GM10266 (cell line): ENCODE data around the gene IL23A.

ENCODE experiments used
- DNase-seq: peaks from one replicate; pipeline ENCODE4 v3.0.0; 2012; ENCODE audit errors: extremely low spot score
- TF ChIP-seq, protein P1 (sequence below): IDR thresholded peaks from 2 replicates; pipeline ENCODE4 v1.5.1; 2012; ENCODE audit warnings: mild to moderate bottlenecking, low read depth; ENCODE audit not compliant: control insufficient read depth, insufficient read depth; ENCODE audit errors: missing control alignments

Gene IL23A

DNA sequence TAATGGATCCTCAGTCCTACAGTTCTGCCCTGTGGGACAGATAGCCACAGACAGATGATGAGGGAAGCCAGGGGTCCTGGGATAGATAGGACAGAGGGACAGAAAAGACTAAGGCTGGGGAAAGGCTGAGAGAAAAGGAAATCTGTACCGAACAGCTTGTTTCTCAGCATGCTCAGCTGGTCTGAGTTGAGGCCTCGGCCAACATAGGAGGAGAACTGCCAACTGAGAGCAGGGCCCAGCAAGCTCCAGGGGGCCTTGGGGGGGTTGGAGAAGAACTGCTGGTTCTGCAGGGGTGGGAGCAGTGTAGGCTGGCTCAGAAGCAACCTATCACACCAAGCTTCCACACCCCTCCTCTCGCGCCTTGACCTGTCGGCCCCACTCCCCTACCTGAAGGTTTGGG is 10.1 kb downstream of the IL23A start:
- no peak for DNase-seq
- TF ChIP-seq, protein P1, sequence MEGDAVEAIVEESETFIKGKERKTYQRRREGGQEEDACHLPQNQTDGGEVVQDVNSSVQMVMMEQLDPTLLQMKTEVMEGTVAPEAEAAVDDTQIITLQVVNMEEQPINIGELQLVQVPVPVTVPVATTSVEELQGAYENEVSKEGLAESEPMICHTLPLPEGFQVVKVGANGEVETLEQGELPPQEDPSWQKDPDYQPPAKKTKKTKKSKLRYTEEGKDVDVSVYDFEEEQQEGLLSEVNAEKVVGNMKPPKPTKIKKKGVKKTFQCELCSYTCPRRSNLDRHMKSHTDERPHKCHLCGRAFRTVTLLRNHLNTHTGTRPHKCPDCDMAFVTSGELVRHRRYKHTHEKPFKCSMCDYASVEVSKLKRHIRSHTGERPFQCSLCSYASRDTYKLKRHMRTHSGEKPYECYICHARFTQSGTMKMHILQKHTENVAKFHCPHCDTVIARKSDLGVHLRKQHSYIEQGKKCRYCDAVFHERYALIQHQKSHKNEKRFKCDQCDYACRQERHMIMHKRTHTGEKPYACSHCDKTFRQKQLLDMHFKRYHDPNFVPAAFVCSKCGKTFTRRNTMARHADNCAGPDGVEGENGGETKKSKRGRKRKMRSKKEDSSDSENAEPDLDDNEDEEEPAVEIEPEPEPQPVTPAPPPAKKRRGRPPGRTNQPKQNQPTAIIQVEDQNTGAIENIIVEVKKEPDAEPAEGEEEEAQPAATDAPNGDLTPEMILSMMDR = no peak

DNA sequence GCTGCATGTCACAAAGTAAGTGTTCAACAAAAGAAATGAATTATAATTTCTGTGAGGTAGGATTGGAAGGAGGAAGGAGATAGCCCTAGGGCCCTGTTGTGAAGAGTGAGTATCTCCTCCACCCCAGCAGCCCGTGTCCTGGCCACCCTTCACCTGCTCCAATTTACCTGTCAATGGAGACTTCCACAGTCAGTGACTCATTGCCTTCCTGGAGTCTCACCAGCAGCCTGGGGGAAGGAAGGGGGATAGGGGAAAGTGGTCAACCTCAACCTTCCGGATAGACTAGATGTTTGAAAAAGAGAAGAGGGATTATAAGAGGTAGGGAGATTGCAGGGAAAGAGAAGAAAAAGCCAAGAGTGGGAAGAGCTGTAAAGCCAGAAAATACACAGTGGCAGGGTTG is 12.0 kb downstream of the IL23A start:
- TF ChIP-seq, protein P1 = no peak
- DNase-seq = no peak

DNA sequence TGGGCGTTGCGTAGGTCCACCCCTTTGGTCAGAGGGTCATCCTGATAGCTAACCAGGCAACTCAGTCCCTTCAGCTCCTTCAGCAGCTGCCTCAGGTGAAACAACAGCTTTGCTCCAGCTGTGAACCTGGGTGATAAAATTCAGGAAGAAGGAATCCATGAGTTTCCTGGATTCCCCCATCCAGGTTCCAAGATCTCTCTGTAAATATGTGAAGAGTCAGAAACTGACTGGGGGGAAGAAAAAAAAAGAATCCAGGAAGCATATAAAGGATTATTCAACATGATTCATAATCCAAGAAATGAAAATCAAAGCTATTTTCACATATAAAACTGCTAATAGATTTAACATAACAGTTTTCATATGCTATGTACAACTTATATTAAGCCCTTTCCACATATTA is 12.6 kb downstream of the IL23A start:
- TF ChIP-seq, protein P1 = no peak
- no peak for DNase-seq

DNA sequence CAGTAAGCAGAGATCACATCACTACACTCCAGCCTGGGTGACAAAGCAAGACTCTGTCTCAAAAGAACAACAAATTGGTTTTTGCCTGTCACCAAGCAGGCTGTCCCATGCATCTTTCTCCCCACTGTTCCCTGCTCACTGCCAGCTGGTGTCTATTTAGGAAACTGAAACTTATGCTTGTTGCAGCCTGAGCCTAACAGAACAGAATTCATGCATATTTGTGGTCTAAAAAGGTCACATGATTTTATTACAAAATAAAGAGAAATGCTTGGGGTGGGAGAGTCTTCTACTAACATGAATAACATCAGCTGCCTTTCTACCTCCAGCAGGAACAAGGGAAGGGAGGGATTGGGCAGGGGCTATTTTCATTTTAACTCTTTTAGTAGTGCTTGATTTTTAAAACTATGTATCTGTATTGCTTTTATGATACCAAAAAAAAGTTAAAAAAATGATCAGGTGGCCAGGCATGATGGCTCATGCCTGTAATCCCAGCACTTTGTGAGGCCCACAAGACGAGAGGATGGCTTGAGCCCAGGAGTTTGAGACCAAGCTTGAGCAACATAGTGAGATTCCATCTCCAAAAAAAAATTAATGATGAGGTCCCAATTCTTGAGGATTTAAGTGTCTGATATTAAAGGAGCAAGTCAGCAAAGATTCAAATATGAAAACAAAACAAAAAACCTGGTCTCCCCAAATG is 20.3 kb downstream of the IL23A start:
- DNase-seq = no peak
- TF ChIP-seq, protein P1 = no peak

DNA sequence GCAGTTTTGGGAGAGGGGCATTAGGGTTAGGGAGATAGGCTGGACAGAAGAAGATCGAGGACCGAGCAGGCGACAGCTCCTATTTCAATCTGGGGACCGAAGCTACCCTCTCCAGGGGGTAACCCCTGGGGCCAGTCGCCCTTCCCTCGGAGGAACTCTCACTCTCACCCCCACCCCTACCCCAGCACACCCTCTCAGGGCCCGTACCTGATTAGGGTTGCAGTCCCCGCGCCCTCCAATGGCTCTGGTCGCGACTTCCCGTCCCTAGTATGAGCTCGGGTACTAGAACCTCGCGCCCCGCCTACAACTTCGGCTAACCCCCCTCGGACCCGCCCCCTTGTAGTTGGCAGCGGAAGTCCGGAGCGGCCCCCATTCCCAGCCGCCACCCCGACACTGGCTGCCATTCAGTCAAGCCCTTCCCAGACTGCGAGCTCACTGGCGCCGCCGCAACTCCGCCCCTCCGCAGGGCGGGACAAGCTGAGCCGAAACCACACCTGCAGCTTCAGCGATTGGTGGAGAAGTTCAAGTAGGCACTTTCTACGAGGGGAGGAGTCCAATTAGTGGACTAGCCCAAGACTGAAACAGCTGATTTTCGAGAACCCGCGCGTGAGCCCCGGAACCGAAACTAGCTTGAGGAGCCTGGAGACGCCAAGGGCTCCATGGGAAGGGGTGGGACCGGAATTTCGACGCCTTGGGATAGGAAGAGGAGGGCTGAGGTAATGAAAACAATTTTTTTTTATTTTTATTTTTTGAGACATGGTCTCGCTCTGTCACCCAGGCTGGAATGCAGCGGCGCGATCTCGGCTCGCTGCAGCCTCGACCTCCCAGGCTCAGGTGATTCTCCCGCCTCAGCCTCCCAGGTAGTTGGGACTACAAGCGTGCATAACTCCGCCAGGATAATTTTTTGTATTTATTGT is 21.4 kb downstream of the IL23A start, which contains the start of gene STAT2:
Gene STAT2, minus strand, starts transcription at position 257 of the 917 bp plus-strand sequence. CDS start 3,536 bp downstream, outside the sequence.
- TF ChIP-seq, protein P1 = no peak
- DNase-seq = peak; percentile 92

DNA sequence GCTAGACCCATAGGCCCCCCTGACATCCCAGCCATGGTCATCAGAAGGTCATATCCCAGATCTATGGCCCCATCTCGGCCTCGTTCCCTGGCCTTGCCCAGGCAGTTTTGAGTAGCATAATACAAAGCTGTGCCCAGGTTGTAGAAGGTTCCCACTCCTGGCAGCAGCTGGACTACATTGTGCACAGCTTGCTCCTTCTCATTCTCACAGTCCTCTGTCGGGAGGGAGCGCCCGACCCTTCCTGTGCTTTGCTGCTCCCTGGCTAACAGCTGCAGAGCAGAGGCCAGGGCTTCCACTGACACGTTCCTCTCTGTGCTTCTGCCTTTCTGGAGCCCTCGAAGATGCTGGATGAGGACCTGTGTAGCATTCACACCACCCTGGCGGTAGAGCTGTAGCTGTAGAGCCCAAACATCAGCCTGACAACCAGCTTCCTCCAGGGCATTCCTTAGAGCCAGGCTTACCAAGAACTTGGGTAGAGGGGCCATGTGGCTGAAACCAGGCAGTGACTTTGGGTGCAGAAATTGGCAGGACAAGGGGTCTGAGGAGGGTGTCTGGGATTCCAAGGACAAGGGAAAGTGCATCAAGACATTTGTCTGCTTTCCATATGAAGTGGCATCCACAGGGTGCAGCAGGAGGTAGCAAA is 22.9 kb downstream of the IL23A start:
- DNase-seq = no peak
- TF ChIP-seq, protein P1 = no peak
